ENCODE results near the gene MGAT4A. TPM values are rescaled to one million over a fixed set of nuclear protein-coding genes. Genes with fewer than 3 reads are reported as not detected.

Gene MGAT4A
- total RNA-seq, 1 donor from 2014 or later = 1.7 TPM

DNA sequence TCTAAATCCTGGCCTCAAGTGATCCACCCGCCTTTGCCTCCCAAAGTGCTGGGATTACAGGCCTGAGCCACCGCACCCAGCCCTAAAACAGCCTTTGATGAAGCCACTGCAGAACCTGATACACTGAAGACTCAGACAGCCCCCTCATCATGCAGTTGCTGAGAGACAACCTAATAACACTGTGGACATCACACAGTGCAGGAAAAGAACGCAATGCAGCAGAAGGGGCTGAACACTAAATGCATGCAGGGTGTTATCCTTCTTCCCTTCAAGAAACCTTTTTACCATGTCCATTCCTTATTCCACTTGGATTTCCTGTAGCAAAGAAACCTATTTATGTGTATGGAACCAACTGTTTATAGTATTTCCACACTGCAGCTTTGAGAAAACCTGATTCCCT lies 35.7 kb downstream of the MGAT4A start:
- Mint-ChIP-seq H3K4me3 (ENCODE audit: unreplicated experiment) (no peak overlapping the region), H3K4me1 (ENCODE audit: low read depth, unreplicated experiment) (no peaks in the 10 kb centered on the region), H3K9me3 (ENCODE audit: unreplicated experiment) (peaks cover 2% of the 10 kb centered on the region), H3K27ac (ENCODE audit: unreplicated experiment) (no peak overlapping the region), H3K27me3 (ENCODE audit: low read depth, unreplicated experiment) (no peaks in the 10 kb centered on the region), H3K36me3 (ENCODE audit: low read depth, unreplicated experiment) (no peaks in the 10 kb centered on the region)
- Histone ChIP-seq H4K20me1 (ENCODE audit: insufficient read depth, low read length) (no peaks in the 10 kb centered on the region), H3K79me2 (ENCODE audit: insufficient read depth, low read length) (no peaks in the 10 kb centered on the region), H3K27me3 (ENCODE audit: insufficient read depth, low read length) (no peaks in the 10 kb centered on the region), H3K36me3 (ENCODE audit: insufficient read depth, low read length) (no peaks in the 10 kb centered on the region), H3K9me3 (ENCODE audit: insufficient read depth, low read depth, low read length) (no peaks in the 10 kb centered on the region), H3K4me2 (ENCODE audit: low read length) (no peak overlapping the region), H3K4me3 (ENCODE audit: insufficient read depth, low read depth, low read length) (no peak overlapping the region), H2AFZ (ENCODE audit: low read depth, low read length) (no peak overlapping the region), H3K9ac (ENCODE audit: low read length) (no peak overlapping the region), H3K27ac (ENCODE audit: low read depth, low read length) (no peak overlapping the region), H3K4me1 (ENCODE audit: insufficient read depth, low read length) (no peaks in the 10 kb centered on the region)
- no peak for FAIRE-seq
- TF ChIP-seq, protein P1, sequence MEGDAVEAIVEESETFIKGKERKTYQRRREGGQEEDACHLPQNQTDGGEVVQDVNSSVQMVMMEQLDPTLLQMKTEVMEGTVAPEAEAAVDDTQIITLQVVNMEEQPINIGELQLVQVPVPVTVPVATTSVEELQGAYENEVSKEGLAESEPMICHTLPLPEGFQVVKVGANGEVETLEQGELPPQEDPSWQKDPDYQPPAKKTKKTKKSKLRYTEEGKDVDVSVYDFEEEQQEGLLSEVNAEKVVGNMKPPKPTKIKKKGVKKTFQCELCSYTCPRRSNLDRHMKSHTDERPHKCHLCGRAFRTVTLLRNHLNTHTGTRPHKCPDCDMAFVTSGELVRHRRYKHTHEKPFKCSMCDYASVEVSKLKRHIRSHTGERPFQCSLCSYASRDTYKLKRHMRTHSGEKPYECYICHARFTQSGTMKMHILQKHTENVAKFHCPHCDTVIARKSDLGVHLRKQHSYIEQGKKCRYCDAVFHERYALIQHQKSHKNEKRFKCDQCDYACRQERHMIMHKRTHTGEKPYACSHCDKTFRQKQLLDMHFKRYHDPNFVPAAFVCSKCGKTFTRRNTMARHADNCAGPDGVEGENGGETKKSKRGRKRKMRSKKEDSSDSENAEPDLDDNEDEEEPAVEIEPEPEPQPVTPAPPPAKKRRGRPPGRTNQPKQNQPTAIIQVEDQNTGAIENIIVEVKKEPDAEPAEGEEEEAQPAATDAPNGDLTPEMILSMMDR (IDR thresholded peaks at IDR 0.05; ENCODE audit: insufficient read depth, low read depth, low read length) = no peak
- no peak for TF ChIP-seq EZH2 (IDR thresholded peaks at IDR 0.05; ENCODE audit: insufficient read depth, low read length)
- no peak for DNase-seq (ENCODE audit: low read depth)

DNA sequence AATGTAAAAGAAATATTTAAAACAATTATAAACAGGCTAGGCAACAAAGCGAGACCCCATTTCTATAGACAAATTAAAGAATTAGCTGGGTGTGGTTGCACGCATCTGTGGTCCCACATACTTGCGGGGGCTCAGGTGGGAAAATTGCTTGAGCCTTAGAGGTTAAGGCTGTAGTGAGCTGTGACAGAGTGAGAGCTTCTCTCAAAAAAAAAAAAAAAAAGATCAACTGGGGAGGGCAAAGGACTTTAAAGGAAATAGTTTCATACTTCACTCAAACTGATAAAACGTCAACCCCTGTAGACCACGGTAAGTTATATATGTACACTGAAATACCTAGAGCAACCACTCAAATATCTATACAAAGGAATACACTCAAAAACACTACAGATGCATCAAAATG lies 37.5 kb downstream of the MGAT4A start:
- Mint-ChIP-seq H3K36me3 (ENCODE audit: low read depth, unreplicated experiment) (no peaks in the 10 kb centered on the region), H3K27ac (ENCODE audit: unreplicated experiment) (no peak overlapping the region), H3K4me1 (ENCODE audit: low read depth, unreplicated experiment) (no peaks in the 10 kb centered on the region), H3K27me3 (ENCODE audit: low read depth, unreplicated experiment) (no peaks in the 10 kb centered on the region), H3K4me3 (ENCODE audit: unreplicated experiment) (no peak overlapping the region), H3K9me3 (ENCODE audit: unreplicated experiment) (no peaks in the 10 kb centered on the region)
- H3K27ac ChIP-seq (ENCODE audit: low read depth, low read length) = no peak overlapping the region
- no peaks in the 10 kb centered on the region for H3K36me3 ChIP-seq (ENCODE audit: insufficient read depth, low read length)
- no peak overlapping the region for H3K4me3 ChIP-seq (ENCODE audit: insufficient read depth, low read depth, low read length)
- H3K27me3 ChIP-seq (ENCODE audit: insufficient read depth, low read length) = no peaks in the 10 kb centered on the region
- no peak overlapping the region for H3K4me2 ChIP-seq (ENCODE audit: low read length)
- no peak for DNase-seq (ENCODE audit: low read depth)
- H3K79me2 ChIP-seq (ENCODE audit: insufficient read depth, low read length) = no peaks in the 10 kb centered on the region
- no peaks in the 10 kb centered on the region for H3K4me1 ChIP-seq (ENCODE audit: insufficient read depth, low read length)
- no peak overlapping the region for H3K9ac ChIP-seq (ENCODE audit: low read length)
- TF ChIP-seq, protein P1 (IDR thresholded peaks at IDR 0.05; ENCODE audit: insufficient read depth, low read depth, low read length) = no peak
- TF ChIP-seq EZH2 (IDR thresholded peaks at IDR 0.05; ENCODE audit: insufficient read depth, low read length) = no peak
- H2AFZ ChIP-seq (ENCODE audit: low read depth, low read length) = no peak overlapping the region
- FAIRE-seq = no peak
- H4K20me1 ChIP-seq (ENCODE audit: insufficient read depth, low read length) = no peaks in the 10 kb centered on the region
- H3K9me3 ChIP-seq (ENCODE audit: insufficient read depth, low read depth, low read length) = no peaks in the 10 kb centered on the region

DNA sequence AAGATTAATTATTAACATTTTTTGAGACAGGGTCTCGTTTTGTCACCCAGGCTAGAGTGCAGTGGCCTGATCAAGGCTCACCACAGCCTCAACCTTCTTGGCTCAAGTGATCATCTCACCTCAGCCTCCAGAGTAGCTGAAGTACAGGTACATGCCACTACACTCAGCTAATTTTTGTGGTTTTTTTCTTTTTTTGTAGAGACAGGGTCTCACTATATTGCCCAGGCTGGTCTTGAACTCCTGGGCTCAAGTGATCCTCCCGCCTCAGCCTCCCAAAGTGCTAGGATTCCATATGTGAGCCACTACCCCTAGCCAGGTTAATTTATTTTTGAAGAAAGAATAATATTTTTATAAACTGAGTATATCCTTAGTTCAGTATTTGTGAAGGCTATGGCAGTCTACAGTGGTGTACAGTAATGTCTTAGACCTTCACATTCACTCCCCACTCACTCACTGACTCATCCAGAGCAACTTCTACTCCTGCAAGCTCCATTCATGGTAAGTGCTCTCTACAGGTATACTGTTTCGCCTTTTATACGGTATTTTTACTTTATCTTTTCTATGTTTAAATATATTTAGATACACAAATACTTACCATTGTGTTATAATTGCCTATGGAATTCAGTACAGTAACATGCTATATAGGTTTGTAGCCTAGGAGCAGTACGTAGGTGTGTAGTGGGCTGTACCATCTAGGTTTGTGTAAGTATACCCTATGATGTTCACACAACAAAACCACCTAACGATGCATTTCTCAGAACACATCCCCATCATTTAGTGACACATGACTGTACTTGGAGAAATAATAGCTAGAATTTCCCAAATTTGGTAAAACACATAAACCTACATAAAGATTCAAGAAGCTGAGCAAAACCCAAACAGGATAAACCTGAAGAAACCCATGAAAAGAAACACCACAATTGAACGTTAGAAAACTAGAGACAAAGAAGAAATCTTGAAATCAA lies 38.6 kb downstream of the MGAT4A start:
- Histone ChIP-seq H3K27me3 (ENCODE audit: insufficient read depth, low read length) (no peaks in the 10 kb centered on the region), H3K9me3 (ENCODE audit: insufficient read depth, low read depth, low read length) (no peaks in the 10 kb centered on the region), H3K4me3 (ENCODE audit: insufficient read depth, low read depth, low read length) (no peak overlapping the region), H3K9ac (ENCODE audit: low read length) (no peak overlapping the region), H4K20me1 (ENCODE audit: insufficient read depth, low read length) (no peaks in the 10 kb centered on the region), H3K27ac (ENCODE audit: low read depth, low read length) (no peak overlapping the region), H2AFZ (ENCODE audit: low read depth, low read length) (no peak overlapping the region), H3K36me3 (ENCODE audit: insufficient read depth, low read length) (no peaks in the 10 kb centered on the region), H3K79me2 (ENCODE audit: insufficient read depth, low read length) (no peaks in the 10 kb centered on the region), H3K4me1 (ENCODE audit: insufficient read depth, low read length) (no peaks in the 10 kb centered on the region), H3K4me2 (ENCODE audit: low read length) (no peak overlapping the region)
- Mint-ChIP-seq H3K9me3 (ENCODE audit: unreplicated experiment) (no peaks in the 10 kb centered on the region), H3K4me1 (ENCODE audit: low read depth, unreplicated experiment) (no peaks in the 10 kb centered on the region), H3K4me3 (ENCODE audit: unreplicated experiment) (no peak overlapping the region), H3K27me3 (ENCODE audit: low read depth, unreplicated experiment) (no peaks in the 10 kb centered on the region), H3K27ac (ENCODE audit: unreplicated experiment) (no peak overlapping the region), H3K36me3 (ENCODE audit: low read depth, unreplicated experiment) (no peaks in the 10 kb centered on the region)
- TF ChIP-seq, protein P1 (IDR thresholded peaks at IDR 0.05; ENCODE audit: insufficient read depth, low read depth, low read length) = no peak
- TF ChIP-seq EZH2 (IDR thresholded peaks at IDR 0.05; ENCODE audit: insufficient read depth, low read length) = no peak
- FAIRE-seq (no peak), DNase-seq (ENCODE audit: low read depth) (no peak)

Measured in astrocyte (in vitro differentiated cells and primary cell).